Epithelial cell of proximal tubule (primary cell): ENCODE results near the gene MARCHF10. TPM values are rescaled to one million over a fixed set of nuclear protein-coding genes. Genes with fewer than 3 reads are reported as not detected.
A peak's percentile ranks its signal among the peaks of the same experiment; 100 is the strongest.

Experiments used
- DNase-seq: peaks from one replicate; pipeline ENCODE4 v3.0.0-alpha.2; 2011; ENCODE audit warnings: low read depth
- H3K4me3 ChIP-seq: 2 replicates; pipeline ENCODE4 v1.5.1; 2011; ENCODE audit warnings: low read depth, mild to moderate bottlenecking, low read length
- CTCF ChIP-seq: conservative IDR thresholded peaks from 2 replicates; pipeline ENCODE4 v1.5.1; 2012; ENCODE audit warnings: low read depth, mild to moderate bottlenecking, low read length
- total RNA-seq: library from RNA; depleted of rRNA; stranded (reverse); fragments of >200 nt; gene quantifications from 2 replicates; pipeline ENCODE4 v1.2.3, GENCODE V29; 2015

Gene MARCHF10
- total RNA-seq, 1 donor from 2014 or later = 4.8 TPM

GRCh38 chr17:62821189-62822079 is 13.3 kb upstream of the MARCHF10 start:
- no peak overlapping the region for H3K4me3 ChIP-seq
- TF ChIP-seq CTCF = no peak
- DNase-seq = no peak

GRCh38 chr17:62819511-62820221 is 11.6 kb upstream of the MARCHF10 start:
- peak overlapping the region; percentile 29 for H3K4me3 ChIP-seq
- TF ChIP-seq CTCF = no peak
- peak; percentile 95 for DNase-seq

GRCh38 chr17:62818526-62818925 is 10.4 kb upstream of the MARCHF10 start:
- H3K4me3 ChIP-seq = no peak overlapping the region
- DNase-seq = no peak
- no peak for TF ChIP-seq CTCF

GRCh38 chr17:62816282-62816839 is 8.2 kb upstream of the MARCHF10 start:
- no peak overlapping the region for H3K4me3 ChIP-seq
- no peak for TF ChIP-seq CTCF
- no peak for DNase-seq

GRCh38 chr17:62809656-62810055 is 1.5 kb upstream of the MARCHF10 start:
- TF ChIP-seq CTCF = no peak
- no peak for DNase-seq
- H3K4me3 ChIP-seq = no peak overlapping the region

- peak overlapping the region; percentile 50 for H3K4me3 ChIP-seq
- no peak for DNase-seq
- no peak for TF ChIP-seq CTCF
Measured at GRCh38 chr17:62808576-62808970, 459 bp upstream of the MARCHF10 start.
